Stimulated activated CD8-positive, alpha-beta memory T cell treated with anti-CD3 and anti-CD28 coated beads, Interleukin-12 subunit alpha, Interleukin-12 subunit beta, amount 100 ng/mL, for 24 hours (primary cell): ENCODE results near the gene KIF16B.

ENCODE experiments used
- DNase-seq: peaks from one replicate; pipeline ENCODE4 v3.0.0-alpha.2; 2020; ENCODE audit errors: extremely low read depth

Gene KIF16B

DNA sequence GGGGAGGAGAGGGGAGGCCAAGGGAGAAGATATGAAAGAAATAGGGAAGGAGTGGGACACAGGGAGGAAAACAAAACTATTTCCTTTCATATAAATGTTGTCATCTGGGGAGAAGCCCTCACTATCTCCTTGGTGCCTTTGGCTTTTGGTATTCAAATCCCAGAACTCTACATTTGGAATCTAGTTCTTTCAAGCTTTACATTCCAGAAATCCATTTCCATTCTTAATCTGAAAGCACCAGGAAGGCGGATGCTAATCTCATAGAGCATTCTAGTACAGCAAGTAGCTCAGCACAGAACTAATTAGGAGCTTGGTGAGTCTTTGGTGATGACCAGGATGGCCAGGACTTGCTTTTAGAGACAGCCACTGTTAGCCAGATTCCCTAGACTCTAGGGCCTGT is 177.9 kb downstream of the KIF16B start:
- no peak for DNase-seq

DNA sequence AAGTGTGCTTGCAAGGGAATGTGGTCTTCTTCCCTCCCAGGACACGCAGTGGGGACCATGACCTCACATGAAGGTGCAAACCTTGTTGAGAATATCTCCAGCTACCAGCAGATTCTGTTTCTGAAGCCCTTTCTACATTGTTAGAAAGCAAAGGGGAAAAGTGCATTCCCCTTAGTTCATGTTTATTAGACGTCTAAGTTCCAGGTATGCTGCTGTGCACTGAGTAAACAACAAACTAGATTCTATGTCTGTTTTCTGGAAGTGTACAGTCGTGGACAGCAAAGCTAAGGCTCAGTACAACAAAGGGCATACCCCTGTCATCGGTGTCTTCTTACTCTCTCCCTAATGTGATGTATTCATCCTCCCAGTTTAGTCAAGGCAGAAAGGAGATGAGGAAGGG is 178.5 kb downstream of the KIF16B start:
- no peak for DNase-seq

DNA sequence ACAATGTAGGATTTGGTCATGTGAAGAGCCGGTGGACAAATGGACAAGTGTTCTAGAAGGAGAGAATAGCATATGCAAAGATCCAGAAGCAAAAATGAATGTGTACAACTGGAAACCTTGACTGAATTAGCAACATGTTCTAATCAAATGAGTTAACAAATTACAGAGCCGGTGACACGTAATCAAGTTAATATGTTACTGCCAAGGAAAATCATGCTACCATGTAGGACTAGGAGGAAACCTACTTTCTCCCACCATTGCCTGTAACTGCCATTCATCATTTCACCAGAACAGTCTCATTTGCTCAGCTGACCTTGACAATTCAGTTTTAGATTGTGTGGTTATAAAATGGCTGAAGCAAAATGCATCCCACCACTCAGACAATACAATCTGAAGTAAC is 179.4 kb downstream of the KIF16B start:
- DNase-seq, result no peak

DNA sequence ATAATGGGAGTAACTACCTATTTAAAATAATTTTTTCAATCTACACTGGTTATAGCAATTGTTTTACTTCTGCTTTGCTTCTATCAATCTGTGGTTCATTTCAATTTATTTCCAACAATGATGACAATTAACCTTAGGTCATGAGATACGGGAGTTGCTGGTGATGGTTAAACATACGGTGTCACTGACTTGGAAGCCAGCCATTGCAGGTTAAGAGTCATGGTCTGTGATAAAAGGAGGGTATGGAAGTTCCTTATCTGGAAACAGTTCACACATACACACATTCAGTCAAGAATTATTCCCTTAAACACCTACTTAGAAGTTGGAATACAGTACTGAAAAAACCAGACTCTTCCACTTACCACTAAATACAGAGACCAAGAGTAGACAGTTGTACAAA is 180.0 kb downstream of the KIF16B start:
- no peak for DNase-seq

DNA sequence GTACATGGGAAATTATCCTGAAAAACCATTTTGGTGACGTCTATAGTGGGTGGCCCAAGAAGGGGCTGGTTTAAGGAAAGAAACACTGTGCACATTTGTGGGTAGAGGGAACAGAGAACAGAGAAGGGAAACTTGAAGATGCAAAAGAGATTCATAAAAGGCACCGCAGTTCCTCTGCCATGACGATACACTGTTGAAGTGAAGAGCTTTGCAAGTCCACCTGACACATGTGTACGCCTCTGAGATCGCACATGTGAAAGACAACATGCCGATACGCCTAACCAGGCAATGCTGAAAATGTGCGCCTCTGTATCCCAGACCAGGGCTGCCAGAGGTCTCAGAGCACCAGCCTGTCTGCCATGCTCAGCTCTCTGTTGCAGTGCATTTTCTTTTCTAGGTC is 180.9 kb downstream of the KIF16B start:
- no peak for DNase-seq

DNA sequence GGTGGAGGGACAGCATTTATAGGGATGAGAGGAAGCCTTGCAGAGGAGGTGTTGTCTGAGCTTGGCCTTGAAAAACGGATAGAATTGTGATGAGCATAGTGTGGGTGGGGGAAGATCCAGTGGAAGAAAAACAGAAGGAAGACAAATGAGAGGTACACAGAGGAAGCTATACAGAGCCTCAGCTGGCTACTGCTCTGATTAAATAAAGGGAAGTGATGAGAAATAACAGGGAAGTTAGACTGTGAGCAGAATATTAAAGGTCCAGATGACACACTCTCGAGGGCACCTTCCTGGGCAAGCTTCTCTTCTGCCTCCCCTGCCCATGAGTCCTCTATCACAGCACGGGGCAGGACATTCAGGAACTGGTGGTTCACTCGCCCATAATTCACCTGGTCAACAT is 182.3 kb downstream of the KIF16B start:
- no peak for DNase-seq

DNA sequence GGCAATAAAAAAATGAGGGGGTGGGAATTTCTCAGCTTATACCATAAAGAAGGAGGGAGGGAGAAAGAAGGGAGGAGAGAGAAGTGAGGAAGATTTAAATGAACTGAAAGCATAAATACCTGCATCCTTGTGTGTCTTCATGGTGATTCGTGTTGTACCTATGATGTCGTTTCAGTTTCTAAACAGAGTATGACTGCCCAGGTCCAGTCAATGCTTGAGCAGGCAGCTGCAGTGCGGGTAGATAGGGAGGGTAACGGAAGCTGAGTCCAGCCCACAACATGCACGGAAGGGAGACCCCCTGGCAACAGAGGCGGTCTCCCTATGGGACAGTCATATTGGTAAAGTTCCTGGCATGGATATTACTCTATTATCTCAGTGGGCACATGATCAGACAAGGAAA is 184.5 kb downstream of the KIF16B start:
- DNase-seq, result no peak

DNA sequence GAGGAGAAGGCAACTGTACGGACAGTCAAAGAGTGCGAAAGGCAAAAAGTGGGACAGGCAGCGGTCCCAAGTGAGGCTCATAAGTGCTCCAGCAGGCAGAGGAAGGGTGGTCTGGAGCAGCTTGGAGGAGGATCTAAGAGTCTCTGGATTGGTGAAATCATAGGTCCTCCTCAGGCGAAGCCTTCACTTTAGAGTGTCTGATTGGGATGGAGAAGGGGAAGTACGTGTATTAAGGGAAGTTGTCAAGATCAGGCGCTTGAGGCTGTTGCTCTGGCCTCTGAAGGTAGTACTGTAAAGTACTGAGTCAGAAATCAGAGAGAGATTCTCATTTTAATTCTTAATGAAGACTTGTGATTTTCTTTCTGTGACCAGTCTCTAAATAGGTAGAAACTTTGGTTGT is 185.6 kb downstream of the KIF16B start:
- no peak for DNase-seq

DNA sequence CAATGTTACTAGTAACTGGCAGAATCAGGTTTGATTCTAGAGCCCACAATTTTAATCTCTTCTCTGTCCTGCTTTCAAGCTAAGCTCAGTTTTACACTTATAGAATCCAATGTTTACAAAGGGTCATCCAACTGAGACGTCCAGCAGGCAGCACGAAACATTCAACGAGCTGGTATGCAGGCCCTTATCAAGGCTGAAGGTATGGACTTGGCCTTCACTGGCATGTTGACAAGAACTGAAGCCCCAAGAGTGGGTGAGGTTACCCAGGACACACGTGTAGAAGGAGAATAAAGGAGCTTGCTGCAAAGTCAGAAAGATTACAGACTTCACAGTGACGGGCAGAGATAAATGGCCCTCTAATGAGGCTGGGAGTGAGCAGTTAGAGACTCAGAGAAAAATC is 187.4 kb downstream of the KIF16B start:
- DNase-seq, result no peak

DNA sequence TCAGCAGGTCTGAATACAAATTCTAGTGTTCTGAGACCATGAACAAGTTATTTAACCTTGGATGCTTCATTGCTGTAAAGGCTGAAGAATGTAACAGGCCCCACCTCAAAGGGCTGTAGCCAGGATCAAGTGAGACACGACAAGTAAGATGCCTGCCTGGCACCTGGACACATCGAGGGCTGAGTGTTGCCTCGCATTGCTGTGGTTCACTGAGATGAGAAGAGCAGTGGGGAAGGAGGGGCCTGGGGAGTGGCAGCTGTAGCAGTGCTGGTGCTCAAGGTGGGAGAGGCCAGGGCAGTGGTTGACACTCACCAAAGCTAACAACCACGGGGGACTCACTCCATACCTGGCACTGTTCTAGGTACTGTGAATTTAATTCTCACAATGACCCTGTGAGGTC is 187.8 kb downstream of the KIF16B start:
- DNase-seq, result no peak

DNA sequence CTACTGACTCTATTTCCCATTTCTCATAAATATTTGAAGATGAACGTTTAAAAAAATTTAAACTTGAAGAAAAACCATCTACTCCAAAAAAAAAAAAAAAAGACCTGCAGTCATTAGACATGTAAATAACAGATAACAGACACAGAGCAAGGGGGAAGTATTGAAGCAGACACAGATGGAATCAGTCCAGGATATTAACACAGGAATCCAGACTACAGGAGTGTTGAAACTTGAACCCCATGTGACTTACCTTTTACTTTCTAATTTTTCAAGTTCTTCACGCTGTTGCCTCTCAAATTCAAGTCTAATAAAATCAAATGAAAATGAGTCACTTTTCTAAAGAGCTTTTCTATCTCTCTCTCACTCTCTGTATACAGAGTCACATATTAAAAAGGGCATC is 191.8 kb downstream of the KIF16B start:
- DNase-seq, result no peak

DNA sequence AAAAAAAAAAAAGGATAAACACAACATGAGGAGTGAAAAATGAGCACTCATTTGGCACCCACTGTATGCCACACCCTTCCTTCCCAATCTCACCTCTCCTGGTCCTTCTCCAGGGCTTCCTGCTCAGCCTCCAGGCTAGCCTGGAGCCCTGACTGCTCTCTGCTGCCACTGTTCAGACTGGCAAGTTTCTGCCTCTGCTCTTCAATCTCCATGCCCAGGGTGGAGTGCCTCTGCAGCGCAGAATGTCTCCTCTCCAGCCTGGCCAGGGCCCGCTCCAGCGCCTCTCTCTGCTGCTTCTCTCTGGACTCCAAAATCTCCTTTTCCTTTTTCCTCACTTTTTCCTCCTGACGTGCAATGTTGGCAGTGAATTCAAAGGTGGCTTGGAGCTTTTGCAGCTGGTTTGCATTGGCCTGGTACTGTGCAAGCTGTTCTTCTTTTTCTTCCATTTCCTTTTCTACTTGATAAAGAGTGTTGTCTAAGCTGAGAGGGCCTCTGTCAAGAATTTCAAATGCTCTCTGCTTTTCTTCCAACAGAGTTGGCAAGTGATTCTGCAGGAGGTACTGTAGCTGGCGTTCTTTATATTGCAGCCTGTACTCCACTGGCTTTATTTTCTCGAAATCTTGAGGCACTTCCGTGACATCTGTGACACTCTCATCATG is 194.4 kb downstream of the KIF16B start:
- no peak for DNase-seq

DNA sequence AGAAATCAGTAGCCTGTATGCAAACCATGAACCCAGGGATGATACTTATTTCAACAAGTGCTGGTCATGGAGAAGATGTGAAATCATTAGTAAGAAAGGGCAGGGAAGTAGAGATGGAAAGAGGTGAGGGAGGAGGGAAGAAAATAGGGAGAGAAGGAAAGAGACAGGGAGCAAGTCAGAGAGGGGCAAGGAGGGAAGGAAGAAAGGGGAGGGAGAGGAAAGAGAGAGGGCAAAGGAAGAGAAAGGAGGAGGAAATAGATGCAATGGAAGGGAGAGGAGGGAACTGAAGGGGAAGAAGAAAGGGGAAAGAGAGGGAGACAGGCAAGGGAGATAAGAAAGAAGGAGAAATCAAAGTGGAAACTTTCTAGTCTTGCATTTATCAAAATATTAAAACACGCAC is 195.1 kb downstream of the KIF16B start:
- no peak for DNase-seq

DNA sequence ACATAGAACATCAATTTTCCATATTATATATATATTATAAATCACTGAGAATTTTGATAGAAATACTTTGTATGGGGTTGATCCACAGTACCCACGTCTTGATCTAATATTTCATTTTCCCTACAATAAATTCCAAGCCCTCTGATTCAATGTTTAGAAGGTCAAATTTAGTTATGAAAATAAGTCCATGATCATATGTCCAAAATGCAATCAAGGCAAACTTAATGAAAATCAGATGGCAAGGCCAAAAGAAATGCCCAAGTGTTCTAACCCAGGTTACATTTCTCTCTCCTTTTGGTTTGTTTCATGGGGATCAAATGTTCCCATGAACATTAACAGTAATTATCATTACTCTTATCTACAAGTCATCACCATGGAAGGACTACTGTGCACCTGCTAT is 203.8 kb downstream of the KIF16B start:
- no peak for DNase-seq

DNA sequence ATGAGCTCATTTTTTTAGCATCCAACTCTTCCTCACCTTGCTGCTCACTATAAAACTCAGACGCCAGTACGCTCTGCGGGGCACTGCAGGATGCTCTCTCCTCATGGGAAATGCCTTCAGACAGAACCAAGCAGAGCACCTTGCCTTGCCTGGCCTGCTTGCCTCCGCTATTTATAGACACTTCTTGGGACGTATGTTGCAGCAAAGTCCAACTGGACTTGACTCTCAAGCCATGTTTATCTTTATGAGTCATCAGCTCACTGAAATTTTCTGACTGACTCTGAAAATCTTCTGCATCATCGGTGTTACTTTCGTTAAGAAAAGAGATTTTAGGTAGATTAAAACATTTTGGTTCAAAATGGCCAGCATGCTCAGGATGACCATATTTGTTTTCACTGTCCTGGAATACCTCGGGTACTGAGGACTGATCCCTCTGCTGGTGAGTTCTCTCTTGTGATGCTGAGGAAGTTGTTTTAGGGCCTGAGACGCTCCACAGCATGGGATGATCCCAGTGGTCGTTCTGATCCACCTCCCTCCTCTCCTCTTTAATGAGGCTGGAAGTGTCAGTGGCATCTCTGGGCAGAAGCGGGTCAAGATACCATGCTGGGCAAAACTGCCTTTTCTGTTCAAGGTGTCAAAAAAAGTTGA is 204.5 kb downstream of the KIF16B start:
- DNase-seq, result no peak

DNA sequence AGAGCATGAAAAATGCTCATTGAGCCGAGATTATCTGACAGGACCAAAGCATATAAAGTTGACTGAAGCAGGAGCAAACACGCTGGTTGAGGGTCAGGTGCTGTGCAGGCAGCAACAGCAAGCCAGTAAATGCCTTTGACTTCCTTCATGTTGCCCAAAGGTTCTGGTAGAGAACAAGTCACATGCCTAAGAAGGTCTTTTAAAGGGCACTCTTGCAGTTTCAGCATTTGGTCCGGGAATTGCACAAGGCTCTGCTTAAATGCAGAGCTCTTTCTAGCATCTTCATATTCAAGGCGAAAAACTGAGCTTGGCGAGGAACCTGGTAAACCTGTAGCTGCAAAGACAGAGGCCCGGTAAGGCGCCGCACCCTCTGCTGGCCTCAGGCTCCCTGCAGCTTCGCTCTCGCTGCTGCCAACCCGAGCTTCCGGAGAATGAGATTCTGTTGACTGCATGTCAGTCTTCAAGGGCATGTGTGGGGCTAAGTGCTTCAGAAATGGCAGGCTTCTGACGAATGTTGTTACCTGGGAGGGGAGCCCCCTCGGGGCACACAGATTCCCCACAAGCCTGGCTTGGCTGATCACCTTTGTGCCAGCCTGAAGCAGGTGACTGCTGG is 205.2 kb downstream of the KIF16B start:
- no peak for DNase-seq

DNA sequence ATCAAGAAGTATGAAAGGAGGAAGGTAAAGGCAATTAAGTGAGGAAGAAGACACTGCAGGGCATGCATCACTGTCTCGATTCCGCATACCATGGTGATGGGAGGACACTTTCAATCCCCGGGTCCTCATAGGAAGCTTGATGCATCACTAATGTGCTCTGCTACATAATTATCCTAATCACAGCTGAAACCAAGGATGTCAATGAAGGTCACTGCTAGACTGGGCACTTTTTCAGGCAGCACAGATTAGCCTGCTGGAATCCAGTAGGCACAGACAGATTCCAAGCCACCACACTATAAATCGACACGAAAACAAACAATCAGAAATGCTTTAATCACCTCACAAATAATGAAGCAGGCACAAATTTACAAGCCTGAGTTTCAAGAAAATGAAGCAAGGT is 206.7 kb downstream of the KIF16B start:
- DNase-seq, result no peak

DNA sequence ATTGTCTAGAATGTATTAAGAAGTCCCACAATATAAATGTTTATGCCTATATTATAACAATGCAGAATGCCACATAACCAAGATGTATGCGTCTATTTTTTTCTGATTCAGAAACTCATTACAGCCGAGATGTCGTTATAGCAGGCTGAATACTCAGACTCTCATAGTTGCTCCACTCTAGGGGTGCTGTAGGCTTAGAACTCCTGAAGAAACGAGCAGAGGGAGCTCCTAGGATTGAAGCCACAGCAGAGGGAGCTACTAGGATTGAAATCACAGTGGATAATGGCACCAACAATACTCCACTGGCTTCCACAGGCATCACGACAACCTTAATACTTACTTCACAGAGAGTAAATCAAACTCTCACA is 208.9 kb downstream of the KIF16B start:
- no peak for DNase-seq

DNA sequence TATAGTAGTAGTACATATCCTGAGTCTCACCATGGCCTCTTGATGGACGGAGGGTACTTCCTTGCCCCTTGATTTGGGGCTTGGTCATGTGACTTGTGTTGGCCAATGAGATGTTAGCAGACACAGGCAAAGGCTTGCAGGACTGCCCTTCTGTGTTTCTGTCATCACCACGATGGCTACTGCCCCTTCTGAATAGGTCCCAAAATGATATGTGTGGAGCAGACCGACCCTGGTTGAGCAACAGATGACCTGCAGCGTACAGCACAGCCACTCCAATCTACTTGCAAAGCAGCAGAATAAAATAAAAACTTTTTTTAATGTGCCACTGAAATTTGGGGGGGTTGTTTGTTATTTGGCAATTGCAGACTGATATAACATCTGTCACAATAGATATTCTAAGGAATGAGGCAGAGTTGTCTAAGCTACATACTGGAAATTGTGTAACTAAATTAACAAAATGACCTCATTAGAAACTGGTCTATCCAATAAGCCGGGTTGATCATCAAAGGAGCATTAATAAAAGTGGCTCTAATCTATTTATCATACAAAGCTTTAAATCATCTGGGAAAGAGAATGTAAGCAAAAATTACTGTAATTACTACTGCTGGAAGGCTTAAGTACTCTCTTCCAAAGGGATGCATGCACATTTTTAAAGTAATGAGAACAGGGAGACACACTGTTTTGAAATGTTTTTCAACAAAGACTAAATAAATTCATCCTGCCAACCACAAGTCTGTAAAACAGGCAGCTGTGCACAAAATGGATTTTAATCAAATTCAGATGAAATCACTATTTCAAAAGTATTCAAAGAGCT is 209.5 kb downstream of the KIF16B start:
- no peak for DNase-seq

DNA sequence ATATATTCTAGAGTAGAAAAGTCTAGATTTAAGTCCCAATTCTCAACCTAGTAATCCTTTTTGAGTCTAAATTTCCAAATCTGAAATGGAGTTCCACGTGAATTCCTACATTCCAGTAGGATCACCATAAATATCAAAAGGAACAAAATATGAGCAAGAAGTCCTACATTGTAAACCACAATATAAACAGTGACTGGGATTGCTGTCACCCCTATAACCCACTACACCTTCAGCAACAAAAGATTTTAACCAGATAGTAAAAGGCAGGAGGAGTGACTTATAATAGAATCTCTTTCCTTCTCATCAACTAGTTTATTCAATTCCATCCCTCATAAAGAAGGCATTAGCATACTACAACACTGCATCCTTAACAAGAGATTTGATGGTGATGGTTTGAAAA is 210.6 kb downstream of the KIF16B start:
- no peak for DNase-seq

DNA sequence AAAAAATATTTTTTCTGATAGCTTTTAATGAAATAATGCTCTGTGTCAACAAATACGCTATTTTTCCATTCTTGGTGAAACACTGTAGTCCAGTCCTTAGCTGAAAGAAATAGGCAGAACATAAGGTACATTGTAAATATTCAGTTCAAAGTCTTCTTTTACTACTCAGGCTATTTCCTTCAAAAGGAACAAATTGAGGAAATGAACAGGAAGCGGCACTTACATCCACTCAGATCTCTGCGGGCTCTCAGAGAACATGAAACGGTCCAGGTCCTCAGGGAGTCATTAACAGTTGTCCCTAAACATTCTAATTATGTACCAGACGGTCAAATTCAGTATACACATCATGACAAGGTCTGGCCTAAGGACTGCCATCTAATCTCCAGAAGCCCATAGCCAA is 212.6 kb downstream of the KIF16B start:
- no peak for DNase-seq

DNA sequence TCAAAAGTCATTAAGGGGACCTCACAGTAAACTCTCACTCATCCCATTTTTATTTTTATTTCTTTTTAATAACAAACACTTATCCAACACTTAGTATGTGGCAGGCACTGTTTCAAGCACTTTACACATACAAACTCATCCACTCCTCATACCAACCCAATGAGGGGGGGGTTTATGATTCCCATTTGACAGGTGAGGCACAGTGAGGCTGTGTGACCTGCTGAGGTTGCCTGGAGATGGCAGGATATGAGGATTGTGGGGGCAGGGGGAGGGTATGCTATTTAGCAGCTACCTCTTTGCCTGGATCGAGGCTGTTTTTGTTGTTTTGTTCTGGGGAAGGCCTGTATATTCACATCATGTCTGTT is 219.8 kb downstream of the KIF16B start:
- no peak for DNase-seq
